GM12878 (cell line): ENCODE measurements around the gene TRIM38. TPM values are rescaled to one million over a fixed set of nuclear protein-coding genes. Genes with fewer than 3 reads are reported as not detected.

Experiments used
- ATF3 ChIP-seq: IDR thresholded peaks from 2 replicates; pipeline ENCODE4 v1.6.1; 2011; ENCODE audit warnings: low read depth, mild to moderate bottlenecking, low read length, moderate library complexity, borderline replicate concordance; ENCODE audit errors: extremely low read depth
- BHLHE40 ChIP-seq, 2 experiments: fragments of 450-650 bp in 1 of 2; IDR thresholded peaks; 2 replicates each; pipeline ENCODE4 v1.6.1; 2011 to 2017; ENCODE audit warnings: low read depth in 2 of 2, borderline replicate concordance in 1 of 2, improper control_type of control experiment in 1 of 2, low read length in 1 of 2, mild to moderate bottlenecking in 1 of 2
- BRCA1 ChIP-seq: IDR thresholded peaks from 2 replicates; pipeline ENCODE4 v1.6.1; 2011; ENCODE audit warnings: low read depth, low read length, improper control_type of control experiment
- CEBPZ ChIP-seq: fragments of 150-350 bp; IDR thresholded peaks from 2 replicates; pipeline ENCODE4 v1.6.1; 2016; ENCODE audit warnings: low read depth, low read length
- CHD4 ChIP-seq: fragments of 200-600 bp; sonication (generic); IDR thresholded peaks from 2 replicates; pipeline ENCODE4 v1.6.1; 2016; ENCODE audit warnings: mild to moderate bottlenecking
- EGR1 ChIP-seq, 2 experiments: IDR thresholded peaks; 1 replicate in 1 of 2; 2 replicates in 1 of 2; pipeline ENCODE4 v1.6.1; 2011 to 2012; ENCODE audit warnings: low read depth in 2 of 2, low read length in 2 of 2, borderline replicate concordance in 1 of 2, mild to moderate bottlenecking in 1 of 2, moderate library complexity in 1 of 2
- EZH2 ChIP-seq: IDR thresholded peaks from 2 replicates; pipeline ENCODE4 v1.6.1; 2012; ENCODE audit warnings: low read depth, mild to moderate bottlenecking, control low read depth, inconsistent platforms, low read length, borderline replicate concordance; ENCODE audit not compliant: control insufficient read depth
- GATAD2B ChIP-seq: fragments of 450-650 bp; conservative IDR thresholded peaks from 2 replicates; pipeline ENCODE4 v1.6.1; 2017; ENCODE audit warnings: low read depth, mild to moderate bottlenecking, moderate library complexity
- IRF4 ChIP-seq: IDR thresholded peaks from 2 replicates; pipeline ENCODE4 v1.6.1; 2011; ENCODE audit warnings: low read depth, low read length
- JUNB ChIP-seq: IDR thresholded peaks from 2 replicates; pipeline ENCODE4 v1.6.1; 2016; ENCODE audit warnings: antibody characterized with exemption, mild to moderate bottlenecking
- PML ChIP-seq: IDR thresholded peaks from 2 replicates; pipeline ENCODE4 v1.6.1; 2012; ENCODE audit warnings: low read length, inconsistent platforms
- POLR2AphosphoS2 ChIP-seq: IDR thresholded peaks from 2 replicates; pipeline ENCODE4 v1.6.1; 2011; ENCODE audit warnings: low read depth, mild to moderate bottlenecking, low read length, improper control_type of control experiment, moderate library complexity
- TARDBP ChIP-seq: IDR thresholded peaks from 2 replicates; pipeline ENCODE4 v1.6.1; 2016; ENCODE audit warnings: borderline replicate concordance
- YY1 ChIP-seq: IDR thresholded peaks from 2 replicates; pipeline ENCODE4 v1.6.1; 2011; ENCODE audit warnings: low read depth, mild to moderate bottlenecking, low read length
- ZBED1 ChIP-seq: IDR thresholded peaks from 2 replicates; pipeline ENCODE4 v1.6.1; 2016; ENCODE audit warnings: borderline replicate concordance
- ZNF687 ChIP-seq: fragments of 450-650 bp; IDR thresholded peaks from 2 replicates; pipeline ENCODE4 v1.6.1; 2017; ENCODE audit warnings: mild to moderate bottlenecking, moderate library complexity
- ZSCAN29 ChIP-seq: fragments of 450-650 bp; IDR thresholded peaks from 2 replicates; pipeline ENCODE4 v1.6.1; 2017; ENCODE audit warnings: mild to moderate bottlenecking, moderate library complexity
- ZZZ3 ChIP-seq: IDR thresholded peaks from 2 replicates; pipeline ENCODE4 v1.6.1; 2011; ENCODE audit warnings: low read depth; ENCODE audit not compliant: control insufficient read depth, insufficient read length
- polyA plus RNA-seq, 11 experiments: library from polyadenylated mRNA; depleted of rRNA in 4 of 11; unstranded in 6 of 11; stranded (reverse) in 5 of 11; fragments of >200 nt; fragmentation: Nextera tagmentation in 4 of 11; fragmentation: Illumina TruSeq in 1 of 11; extraction: Ambion mirVana in 4 of 11; extraction: Trizol in 1 of 11; gene quantifications; 1 replicate in 1 of 11; 2 replicates in 10 of 11; pipeline versions ENCODE4 v1.2.1 to v1.2.3, GENCODE V29; 2011 to 2016; ENCODE audit warnings: inconsistent platforms in 2 of 11, missing spikeins in 2 of 11, low read depth in 1 of 11
- total RNA-seq, 4 experiments: library from RNA; depleted of rRNA in 3 of 4; stranded (reverse); fragments of >200 nt in 3 of 4; fragmentation: Illumina TruSeq in 1 of 4; extraction: Trizol in 1 of 4; gene quantifications; 2 replicates each; pipeline versions ENCODE4 v1.2.1 to v1.2.3, GENCODE V29; 2013 to 2021

TRIM38 gene
- total and polyA plus RNA-seq, 10 of the 15 experiments (the other 5 are each of a cell fraction or from before 2014, with no cell fraction given): 4.5 to 14.7 (median 11.1) TPM

GRCh38 chr6:26026833-26027490 is 64.4 kb downstream of the TRIM38 start (continued):
- TF ChIP-seq CEBPZ: no peak
- TF ChIP-seq IRF4: 0 out of 2 replicates have a peak, but pooled peaks have one; percentile 60
- TF ChIP-seq EGR1 (IDR thresholded peaks at IDR 0.05; ENCODE audit: borderline replicate concordance in 1 of 2, low read depth in 2 of 2, low read length in 2 of 2): peak; percentile 23 to 56; a peak in 2 of 3 replicates
- no peak for TF ChIP-seq ZSCAN29
- peak; percentile 43; the same call in 1 of the 2 replicates for TF ChIP-seq GATAD2B
- TF ChIP-seq CHD4: no peak
- no peak for TF ChIP-seq ATF3
- no peak for TF ChIP-seq JUNB
- peak; percentile 73 to 89 for TF ChIP-seq BHLHE40 (IDR thresholded peaks at IDR 0.05; ENCODE audit: borderline replicate concordance in 1 of 2, low read depth in 2 of 2, low read length in 1 of 2)
- peak; percentile 99 for TF ChIP-seq PML
- TF ChIP-seq ZZZ3: no peak
- peak; percentile 75; the same call in 1 of the 2 replicates for TF ChIP-seq TARDBP
- TF ChIP-seq EZH2: no peak
- peak; percentile 78 for TF ChIP-seq YY1
- TF ChIP-seq ZNF687: peak; percentile 95
- TF ChIP-seq ZBED1: peak; percentile 100
- peak; percentile 100 for TF ChIP-seq POLR2AphosphoS2
- 0 out of 2 replicates have a peak, but pooled peaks have one; percentile 33 for TF ChIP-seq BRCA1
